RPMI7951 (cell line): Measurements from ENCODE around the gene ATP10A. TPM values are rescaled to one million over a fixed set of nuclear protein-coding genes. Genes with fewer than 3 reads are reported as not detected.
"Not testable (repeated sequence)": the region's sequence is repeated elsewhere in the genome, so short reads cannot be mapped to it uniquely, and the experiment has no call there.

ENCODE experiments used
- DNase-seq: peaks from one replicate; pipeline ENCODE4 v3.0.0-alpha.2; 2012; ENCODE audit warnings: low read depth
- total RNA-seq: library from RNA; depleted of rRNA; stranded (reverse); fragments of >200 nt; shearing (Covaris generic); gene quantifications from 2 replicates; pipeline ENCODE4 v1.2.3, GENCODE V29; 2014

ATP10A gene
- total RNA-seq, 1 experiment from 2014 or later: not detected

- DNase-seq: no peak
Observed at GRCh38 chr15:25859838-25860645, 3.1 kb downstream of the ATP10A start.

DNA sequence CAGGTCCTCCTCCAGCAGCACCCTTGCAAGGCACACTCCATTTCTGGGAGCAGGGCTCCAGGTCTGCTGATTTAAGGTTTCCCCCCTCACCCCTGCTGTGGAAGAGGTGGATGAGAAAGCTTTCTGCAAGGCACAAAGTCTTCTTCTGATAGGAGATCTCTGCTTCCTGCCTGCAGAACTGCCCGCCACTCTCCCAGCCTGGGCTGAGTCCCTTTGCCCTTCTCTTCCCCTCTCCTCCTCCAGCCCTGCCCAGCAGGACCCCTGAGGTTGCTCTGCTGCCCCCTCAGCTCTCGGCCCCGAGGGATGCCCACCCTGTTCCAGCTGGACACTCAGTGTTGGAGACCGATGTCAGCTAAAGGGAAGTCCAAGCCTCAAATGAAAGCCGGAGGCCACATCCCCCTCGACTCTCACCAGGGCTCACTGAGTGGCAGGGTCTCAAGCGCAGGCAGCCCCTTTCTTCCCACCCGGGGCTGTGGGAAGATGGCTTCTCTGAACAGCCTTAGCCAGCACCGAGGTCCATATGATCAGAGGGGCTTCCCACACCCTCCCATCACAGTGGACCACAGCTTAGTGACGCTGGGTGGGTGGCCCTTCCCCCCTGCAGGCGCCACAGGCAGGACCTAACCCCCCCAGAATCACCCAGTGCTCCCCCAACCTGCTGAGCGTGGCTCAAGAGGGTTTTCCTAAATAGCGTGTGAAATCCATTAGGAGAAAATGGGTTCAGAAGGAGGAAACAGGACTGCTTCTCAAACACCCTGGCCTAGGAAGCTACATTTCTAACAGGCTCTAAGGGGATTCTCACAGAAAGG, 4.0 kb downstream of the ATP10A start:
- no peak for DNase-seq

GRCh38 chr15:25856059-25856458, 7.1 kb downstream of the ATP10A start:
- DNase-seq: not testable (repeated sequence)

GRCh38 chr15:25852661-25853524, 10.2 kb downstream of the ATP10A start:
- DNase-seq: no peak

DNA sequence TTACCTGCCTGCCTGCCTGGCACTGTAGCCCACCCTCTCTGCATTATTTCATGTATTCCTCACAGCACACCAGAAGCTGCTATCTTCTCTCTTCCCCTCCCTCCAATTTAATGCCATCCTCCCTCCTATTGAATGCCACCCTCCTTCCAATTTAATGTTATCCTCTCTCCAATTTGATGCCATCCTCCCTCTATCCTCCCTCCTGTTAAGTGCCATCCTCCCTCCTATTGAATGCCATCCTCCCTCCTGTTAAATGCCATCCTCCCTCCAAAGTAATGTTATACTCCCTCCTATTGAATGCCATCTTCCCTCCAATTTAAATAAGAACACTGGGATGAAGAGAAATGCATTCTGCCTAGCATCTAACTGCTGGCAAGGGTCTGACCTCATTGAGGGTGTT, 11.1 kb downstream of the ATP10A start:
- DNase-seq: no peak

- peak; percentile 52 for DNase-seq
Observed at GRCh38 chr15:25850154-25851111, 12.7 kb downstream of the ATP10A start.

- peak; percentile 53 for DNase-seq
Observed at GRCh38 chr15:25849157-25849921, 13.8 kb downstream of the ATP10A start.

DNA sequence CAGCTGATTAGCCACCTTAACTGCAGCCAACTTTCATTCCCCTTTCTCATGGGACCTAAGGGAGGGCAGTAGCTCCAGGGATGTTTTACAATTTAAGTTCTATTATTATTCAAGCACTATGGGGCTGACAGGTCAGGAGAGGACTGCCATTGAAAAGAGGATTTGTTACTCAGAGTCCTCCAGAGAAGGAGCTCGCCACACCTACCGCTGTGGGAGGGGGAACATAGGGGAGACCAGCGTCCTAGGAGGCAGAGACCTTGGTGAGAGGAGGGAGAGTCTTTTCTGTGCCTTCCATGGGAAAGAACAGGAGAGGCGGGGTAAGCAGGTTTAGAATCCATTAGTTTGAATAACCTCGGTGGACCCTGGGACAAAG, 14.4 kb downstream of the ATP10A start:
- DNase-seq: no peak

GRCh38 chr15:25848325-25848724, 14.8 kb downstream of the ATP10A start:
- no peak for DNase-seq

DNA sequence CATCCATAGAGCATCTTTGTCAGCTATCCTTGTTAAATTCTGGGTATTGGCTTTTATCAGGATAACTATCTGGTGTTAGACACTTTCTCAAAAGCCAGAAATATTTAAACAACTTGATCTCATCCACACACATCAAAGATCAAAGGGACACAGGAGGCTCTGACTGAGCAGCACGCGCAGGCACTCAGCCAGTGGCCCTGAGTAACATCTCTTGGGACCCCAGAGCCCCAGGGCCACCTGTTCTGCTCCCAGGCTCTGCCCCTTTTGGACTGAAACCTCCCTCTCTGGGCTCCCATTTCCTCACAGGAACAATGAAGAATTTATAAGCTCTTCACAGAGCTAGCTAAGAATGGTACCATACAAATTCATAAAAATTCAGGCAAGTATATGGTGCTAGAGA, 16.1 kb downstream of the ATP10A start:
- no peak for DNase-seq

DNA sequence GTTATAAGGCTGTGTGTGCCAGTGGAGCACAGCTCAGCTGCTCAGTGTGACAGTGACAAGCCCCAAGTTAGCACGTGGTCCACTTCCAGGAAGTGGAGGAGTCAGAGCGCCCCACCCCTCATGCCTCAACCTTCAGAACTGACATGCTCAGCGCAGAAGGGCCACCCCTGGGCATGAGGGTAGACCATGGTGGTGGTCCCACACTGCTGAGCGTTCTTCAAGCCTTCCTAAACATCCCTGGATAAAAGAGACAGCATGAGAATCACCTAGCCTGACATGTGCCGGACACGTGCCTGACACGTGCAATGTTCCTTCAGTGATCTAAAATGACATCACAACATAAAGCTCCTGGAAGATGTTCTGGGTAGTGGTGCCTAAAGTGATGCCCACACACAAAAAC, 16.8 kb downstream of the ATP10A start:
- no peak for DNase-seq

DNA sequence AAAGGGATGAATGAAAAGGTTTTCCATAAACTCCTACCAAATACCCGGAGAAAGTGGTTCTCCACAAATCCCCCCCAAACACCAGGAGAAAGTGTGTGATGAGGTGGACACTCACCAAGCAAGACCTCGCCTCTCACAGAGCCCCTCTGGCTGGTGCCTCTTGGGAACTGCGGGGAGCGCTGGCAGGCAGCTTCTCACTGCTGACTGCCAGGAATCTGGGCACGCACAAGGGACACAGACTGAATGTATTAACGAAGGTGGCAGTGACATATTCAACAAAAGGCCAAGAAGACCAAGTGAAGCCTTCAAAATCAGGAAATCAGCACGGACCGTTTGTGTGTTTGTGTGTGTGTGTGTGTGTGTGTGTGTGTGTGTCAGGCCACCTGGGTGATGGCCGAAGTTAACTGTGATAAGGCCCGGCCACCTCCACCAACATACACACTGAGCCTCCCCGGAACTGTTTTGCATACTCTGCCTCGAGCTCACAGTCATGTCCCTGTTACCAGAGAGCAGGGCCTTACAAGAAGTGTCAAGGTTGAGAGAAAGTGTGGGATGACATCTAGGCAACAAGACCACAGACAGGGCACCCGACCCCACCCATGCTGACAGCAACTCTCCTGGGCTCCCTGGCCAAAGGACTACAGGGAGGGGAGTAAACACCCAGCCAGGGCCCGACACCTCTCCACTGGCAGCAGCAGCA, 18.0 kb downstream of the ATP10A start:
- DNase-seq: no peak

- DNase-seq: no peak
Observed at GRCh38 chr15:25844542-25844941, 18.6 kb downstream of the ATP10A start.

DNA sequence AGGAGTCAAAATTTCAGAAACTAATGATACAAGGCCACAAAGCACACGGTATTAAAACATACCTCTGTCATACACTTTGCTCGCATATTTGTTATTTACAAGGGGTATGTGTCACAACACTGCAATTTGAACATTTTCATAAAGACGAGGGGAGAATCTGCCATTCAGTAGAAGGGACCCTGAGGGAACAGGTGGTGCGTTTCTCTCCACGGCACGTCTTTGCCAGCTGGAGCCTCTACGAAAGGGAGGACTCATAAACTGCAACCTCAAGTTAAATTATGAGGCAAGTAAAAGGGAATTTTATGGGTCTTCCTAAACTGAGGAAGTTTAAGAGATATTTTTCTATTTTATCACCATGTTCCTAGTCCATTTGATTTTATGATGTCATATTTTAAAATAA, 19.1 kb downstream of the ATP10A start:
- DNase-seq: no peak

DNA sequence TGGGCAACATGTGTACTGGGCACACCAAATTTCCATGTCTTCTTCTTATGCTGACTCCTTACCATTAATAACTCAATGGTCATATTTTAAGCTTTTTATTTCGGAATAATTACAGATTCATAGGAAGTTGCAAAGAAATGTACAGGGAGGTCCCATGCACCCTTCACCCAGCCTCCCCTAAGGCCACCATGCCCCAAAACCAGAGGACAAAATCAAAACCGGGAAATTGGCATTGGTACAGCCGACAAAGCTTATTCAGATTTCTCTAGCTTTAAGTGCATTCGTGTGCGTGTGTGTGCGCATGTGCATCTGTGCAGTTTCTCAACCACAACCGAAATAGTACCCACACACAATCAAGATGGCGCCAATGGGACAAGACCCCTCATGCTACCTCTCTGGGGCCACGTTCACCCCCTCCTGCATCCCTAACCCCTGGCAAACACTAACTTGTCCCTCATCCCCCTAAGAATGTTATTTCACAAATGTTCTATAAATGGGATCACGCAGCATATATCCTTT, 23.4 kb downstream of the ATP10A start:
- DNase-seq: no peak

DNA sequence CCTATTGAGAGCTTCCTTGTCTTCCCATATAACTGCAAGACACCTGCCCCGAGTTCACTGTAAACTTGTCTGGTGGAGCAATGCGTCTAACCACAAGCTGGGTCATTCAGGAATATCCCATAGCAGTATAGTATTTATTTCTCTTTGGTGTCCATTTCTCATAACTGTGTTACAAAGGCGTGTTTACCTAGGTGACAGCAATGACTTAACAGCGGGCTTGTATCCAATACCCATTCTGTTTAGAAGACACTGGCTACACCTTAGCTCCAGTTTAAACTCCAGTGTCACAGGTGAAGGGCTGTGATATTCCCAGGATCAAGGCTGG, 24.3 kb downstream of the ATP10A start:
- no peak for DNase-seq

GRCh38 chr15:25838191-25838870, 24.8 kb downstream of the ATP10A start:
- no peak for DNase-seq

GRCh38 chr15:25832158-25832557, 31.0 kb downstream of the ATP10A start:
- DNase-seq: no peak
